Measurements from ENCODE around the gene DNM3.
A peak's percentile ranks its signal among the peaks of the same experiment; 100 is the strongest.
"Not testable (repeated sequence)": the region's sequence is repeated elsewhere in the genome, so short reads cannot be mapped to it uniquely, and the experiment has no call there.

DNM3 gene

GRCh38 chr1:172406968-172407367 lies 565.7 kb downstream of the DNM3 start:
- no peak for DNase-seq

- no peak for DNase-seq
Measured at GRCh38 chr1:172408958-172409357, 567.7 kb downstream of the DNM3 start.

GRCh38 chr1:172410027-172410426 lies 568.7 kb downstream of the DNM3 start:
- no peak for DNase-seq

DNA sequence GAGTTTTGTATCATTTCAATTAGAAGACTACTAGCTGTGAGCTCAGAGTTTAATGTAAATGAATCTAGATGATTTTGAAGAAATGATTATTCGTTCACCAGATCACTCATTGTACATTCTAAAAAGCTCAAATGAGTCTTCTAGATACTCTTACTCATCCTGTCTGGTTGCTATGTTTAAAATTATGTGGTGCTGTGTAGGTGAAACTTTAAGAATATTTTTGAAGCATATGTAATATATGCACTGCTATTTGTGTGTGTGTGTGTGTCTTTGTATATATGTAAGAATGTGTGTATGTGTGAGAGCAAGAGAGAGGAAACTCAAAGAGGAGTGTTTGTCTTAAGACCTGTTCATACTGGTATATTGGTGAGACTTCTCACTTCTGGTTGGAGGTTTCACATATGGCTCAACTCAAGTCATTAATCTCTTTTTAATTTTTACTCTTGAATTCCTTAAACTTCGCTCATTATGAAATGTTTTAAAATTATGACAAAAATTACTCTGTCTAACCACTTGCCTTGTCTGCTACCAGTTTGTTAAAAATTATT lies 570.6 kb downstream of the DNM3 start:
- DNase-seq = no peak

- peak; percentile 27 for DNase-seq
Measured at GRCh38 chr1:172414331-172414730, 573.0 kb downstream of the DNM3 start.

- DNase-seq = no peak
Measured at GRCh38 chr1:172416496-172417035, 575.3 kb downstream of the DNM3 start.

- no peak for DNase-seq
Measured at GRCh38 chr1:172417557-172417956, 576.3 kb downstream of the DNM3 start.

- no peak for DNase-seq
Measured at GRCh38 chr1:172420385-172420784, 579.1 kb downstream of the DNM3 start, which contains the start of gene C1orf105. C1orf105 (plus strand) TSS chr1:172420685; CDS start chr1:172420886, 201 bp downstream.

GRCh38 chr1:172421974-172422604 lies 580.8 kb downstream of the DNM3 start:
- DNase-seq = no peak

DNA sequence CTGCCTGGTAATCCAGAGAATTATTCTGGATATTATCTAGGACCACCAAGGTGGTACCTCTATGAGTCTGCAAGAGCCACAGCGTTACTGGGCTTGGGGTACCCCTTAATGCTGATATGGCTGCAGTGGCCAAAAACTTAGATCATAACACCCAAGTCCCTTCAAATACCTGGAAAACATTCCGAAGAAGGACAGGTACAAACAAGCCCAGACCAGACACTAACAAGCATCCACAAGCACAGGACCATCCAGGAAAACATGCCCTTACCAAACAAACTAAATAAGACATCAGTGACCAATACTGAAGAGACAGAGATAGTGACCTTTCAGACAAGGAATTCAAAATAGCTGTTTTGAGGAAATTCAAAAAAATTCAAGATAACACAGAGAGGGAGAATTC lies 582.0 kb downstream of the DNM3 start:
- DNase-seq = no peak

- DNase-seq = no peak
Measured at GRCh38 chr1:172425339-172425738, 584.0 kb downstream of the DNM3 start.

DNA sequence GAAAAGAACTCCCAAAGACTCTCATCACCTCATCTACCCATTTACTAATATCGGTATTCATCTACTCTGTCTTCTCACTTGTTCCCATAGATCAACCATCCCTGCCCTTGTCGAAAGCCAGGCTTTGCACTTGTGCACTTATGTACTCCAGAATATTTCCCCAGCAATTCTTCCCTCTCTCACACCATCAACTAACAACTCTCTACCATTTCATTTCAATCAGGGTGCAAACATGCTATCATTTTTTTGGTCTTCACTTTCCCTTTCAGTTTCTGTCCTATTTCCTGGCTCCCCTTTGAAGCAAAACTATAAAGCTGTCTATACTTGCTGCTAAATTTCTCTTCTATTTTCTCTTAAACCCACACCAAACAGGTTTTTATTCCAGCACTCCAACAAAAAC lies 585.9 kb downstream of the DNM3 start:
- DNase-seq = no peak

GRCh38 chr1:172429331-172430127 lies 588.2 kb downstream of the DNM3 start:
- peak; percentile 75 for DNase-seq

DNA sequence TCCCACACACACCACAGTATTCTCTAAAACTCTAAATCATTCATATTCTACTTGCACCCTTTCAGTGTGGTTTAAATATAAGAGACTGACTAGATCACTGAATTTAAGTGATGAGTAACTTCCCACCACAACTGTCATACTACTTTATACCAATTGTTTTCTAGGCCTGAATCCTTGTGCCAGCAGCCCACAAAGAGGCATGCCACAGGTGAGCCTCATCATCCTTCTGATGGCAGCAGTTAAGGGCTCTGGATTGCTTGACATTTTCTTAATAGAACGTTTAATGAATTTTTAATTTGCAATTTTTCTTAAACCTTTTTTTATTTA lies 588.8 kb downstream of the DNM3 start:
- DNase-seq = no peak

DNA sequence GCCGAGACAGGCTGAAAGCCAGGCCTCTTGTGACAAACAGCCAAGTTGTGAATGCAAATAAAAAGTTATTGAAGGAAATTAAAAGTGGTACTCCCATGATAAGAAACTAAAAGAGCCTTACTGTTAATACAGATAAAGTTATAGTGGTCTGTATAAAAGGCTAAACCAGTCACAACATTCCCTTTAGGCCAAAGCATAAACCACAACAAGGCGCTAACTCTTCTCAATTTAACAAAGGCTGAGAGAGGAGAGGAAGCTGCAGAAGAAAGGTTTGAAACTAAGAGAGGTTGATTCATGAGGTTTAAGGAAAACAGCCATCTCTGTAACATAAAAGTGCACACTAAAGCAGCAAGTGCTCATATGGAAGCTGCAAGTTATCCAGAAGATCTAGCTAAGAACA lies 589.9 kb downstream of the DNM3 start:
- DNase-seq = no peak

- DNase-seq = no peak
Measured at GRCh38 chr1:172431721-172432192, 590.5 kb downstream of the DNM3 start.

DNA sequence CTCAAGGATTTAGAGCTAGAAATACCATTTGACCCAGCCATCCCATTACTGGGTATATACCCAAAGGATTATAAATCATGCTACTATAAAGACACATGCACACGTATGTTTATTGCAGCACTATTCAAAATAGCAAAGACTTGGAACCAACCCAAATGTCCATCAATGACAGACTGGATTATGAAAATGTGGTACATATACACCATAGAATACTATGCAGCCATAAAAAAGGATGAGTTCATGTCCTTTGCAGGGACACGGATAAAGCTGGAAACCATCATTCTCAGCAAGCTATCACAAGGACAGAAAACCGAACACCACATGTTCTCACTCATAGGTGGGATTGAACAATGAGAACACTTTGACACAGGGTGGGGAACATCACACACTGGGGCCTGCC lies 595.9 kb downstream of the DNM3 start:
- not testable (repeated sequence) for DNase-seq

- no peak for DNase-seq
Measured at GRCh38 chr1:172442404-172442803, 601.1 kb downstream of the DNM3 start.

GRCh38 chr1:172442843-172443565 lies 601.7 kb downstream of the DNM3 start:
- no peak for DNase-seq

DNA sequence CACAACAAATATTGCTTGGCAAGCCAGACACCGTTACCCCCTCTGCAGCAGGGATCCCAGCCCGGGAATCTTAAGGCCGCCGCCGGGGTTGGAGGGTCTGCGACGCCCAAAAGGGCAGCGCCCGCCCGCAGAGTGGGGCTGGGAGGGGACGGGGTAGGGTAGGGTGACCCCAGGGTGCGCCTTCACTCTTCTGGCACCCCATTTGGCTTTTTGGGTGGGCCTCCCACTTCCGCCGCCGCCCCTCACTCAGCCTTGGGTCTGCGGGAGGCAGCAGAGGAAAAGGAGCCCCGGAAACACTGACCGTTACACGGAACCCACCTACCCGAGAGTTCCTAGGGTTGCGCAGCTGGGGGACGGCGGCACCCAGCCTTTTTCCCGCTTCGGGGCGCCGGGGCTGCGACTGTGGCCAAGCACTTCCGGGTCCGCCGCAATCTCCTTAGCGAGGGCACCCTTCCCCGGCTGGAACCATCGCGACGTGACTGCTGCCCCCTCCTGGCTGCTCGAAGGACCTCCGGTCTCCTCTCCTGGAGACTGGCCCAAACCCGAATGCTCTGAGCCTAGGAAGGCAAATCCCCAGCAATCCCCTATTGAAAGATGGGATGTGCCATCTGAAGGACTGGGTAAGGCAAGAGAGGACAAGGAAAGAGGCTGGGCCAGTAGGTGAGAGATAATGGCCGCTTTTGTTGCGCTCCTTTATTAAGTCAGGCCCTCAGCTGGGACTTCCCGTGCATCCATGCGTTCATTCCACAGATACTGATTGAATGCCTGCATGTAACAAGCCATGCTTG lies 602.6 kb downstream of the DNM3 start, which contains the start of gene PIGC:
Gene PIGC (minus strand): TSS at position 404 of the 788 bp plus-strand sequence. CDS start 1,447 bp downstream, outside the sequence.
- DNase-seq = peak; percentile 89

- DNase-seq = no peak
Measured at GRCh38 chr1:172446547-172446946, 605.2 kb downstream of the DNM3 start.

DNA sequence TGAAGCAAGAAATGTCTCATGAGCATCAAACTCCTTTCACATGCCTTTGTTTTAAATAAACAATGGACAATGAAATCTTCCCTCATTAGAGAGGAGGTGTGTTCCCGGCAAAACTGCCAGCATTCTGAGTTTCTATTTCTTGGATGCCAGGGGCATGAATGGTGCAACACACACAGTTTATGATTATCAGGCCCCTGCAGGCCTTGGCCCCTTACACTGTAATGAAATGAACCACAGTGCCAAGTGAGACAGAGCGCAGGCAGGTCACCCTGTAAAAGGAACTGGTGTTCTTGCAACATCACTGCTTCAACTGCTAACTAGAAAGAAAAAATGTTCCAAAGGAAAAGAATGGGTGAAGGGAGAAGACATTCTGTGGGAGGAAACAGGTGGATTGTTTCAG lies 606.3 kb downstream of the DNM3 start:
- DNase-seq = no peak
